Endothelial cell (in vitro differentiated cells): ENCODE data around the gene COL19A1. TPM values are rescaled to one million over a fixed set of nuclear protein-coding genes. Genes with fewer than 3 reads are reported as not detected.

ENCODE experiments used
- DNase-seq: peaks from one replicate; pipeline ENCODE4 v3.0.0; 2021; ENCODE audit warnings: low spot score
- H3K27ac Mint-ChIP-seq: one replicate; pipeline ENCODE4 v1.8.0; 2021; ENCODE audit warnings: mixed read lengths, inconsistent platforms; ENCODE audit not compliant: unreplicated experiment
- H3K27me3 Mint-ChIP-seq: one replicate; pipeline ENCODE4 v1.8.0; 2021; ENCODE audit warnings: mild to moderate bottlenecking, moderate library complexity, mixed read lengths, inconsistent platforms; ENCODE audit not compliant: unreplicated experiment
- H3K36me3 Mint-ChIP-seq: one replicate; pipeline ENCODE4 v1.8.0; 2021; ENCODE audit warnings: mild to moderate bottlenecking, low read depth, mixed read lengths, inconsistent platforms; ENCODE audit not compliant: unreplicated experiment
- H3K4me1 Mint-ChIP-seq: one replicate; pipeline ENCODE4 v1.8.0; 2021; ENCODE audit warnings: mild to moderate bottlenecking, mixed read lengths, inconsistent platforms; ENCODE audit not compliant: unreplicated experiment
- H3K4me3 Mint-ChIP-seq: one replicate; pipeline ENCODE4 v1.8.0; 2021; ENCODE audit warnings: mild to moderate bottlenecking, mixed read lengths, inconsistent platforms; ENCODE audit not compliant: unreplicated experiment
- H3K9me3 Mint-ChIP-seq: one replicate; pipeline ENCODE4 v1.8.0; 2021; ENCODE audit warnings: mixed read lengths, inconsistent platforms; ENCODE audit not compliant: unreplicated experiment
- total RNA-seq: library from RNA; stranded (reverse); fragmentation: NEBNext Ultra II Directional; extraction: Animal tissue kit (Norgen Biotek cat#: 25700); gene quantifications from one replicate; pipeline ENCODE4 v1.2.1, GENCODE V29; 2021; ENCODE audit not compliant: unreplicated experiment
- TF ChIP-seq, protein P1 (sequence below): fragments of 200-600 bp; sonication (generic); IDR thresholded peaks from one replicate; pipeline ENCODE4 v1.5.0; 2021; ENCODE audit warnings: antibody characterized with exemption; ENCODE audit not compliant: unreplicated experiment

The COL19A1 gene
- total RNA-seq, 1 donor from 2014 or later = 0.33 TPM

GRCh38 chr6:70246118-70246517 is 379.8 kb downstream of the COL19A1 start:
- Mint-ChIP-seq H3K27me3 (no peaks in the 10 kb centered on the region), H3K36me3 (no peaks in the 10 kb centered on the region), H3K4me3 (no peak overlapping the region), H3K27ac (no peak overlapping the region), H3K4me1 (peaks cover 3% of the 10 kb centered on the region), H3K9me3 (no peaks in the 10 kb centered on the region)
- DNase-seq = no peak
- TF ChIP-seq, protein P1, sequence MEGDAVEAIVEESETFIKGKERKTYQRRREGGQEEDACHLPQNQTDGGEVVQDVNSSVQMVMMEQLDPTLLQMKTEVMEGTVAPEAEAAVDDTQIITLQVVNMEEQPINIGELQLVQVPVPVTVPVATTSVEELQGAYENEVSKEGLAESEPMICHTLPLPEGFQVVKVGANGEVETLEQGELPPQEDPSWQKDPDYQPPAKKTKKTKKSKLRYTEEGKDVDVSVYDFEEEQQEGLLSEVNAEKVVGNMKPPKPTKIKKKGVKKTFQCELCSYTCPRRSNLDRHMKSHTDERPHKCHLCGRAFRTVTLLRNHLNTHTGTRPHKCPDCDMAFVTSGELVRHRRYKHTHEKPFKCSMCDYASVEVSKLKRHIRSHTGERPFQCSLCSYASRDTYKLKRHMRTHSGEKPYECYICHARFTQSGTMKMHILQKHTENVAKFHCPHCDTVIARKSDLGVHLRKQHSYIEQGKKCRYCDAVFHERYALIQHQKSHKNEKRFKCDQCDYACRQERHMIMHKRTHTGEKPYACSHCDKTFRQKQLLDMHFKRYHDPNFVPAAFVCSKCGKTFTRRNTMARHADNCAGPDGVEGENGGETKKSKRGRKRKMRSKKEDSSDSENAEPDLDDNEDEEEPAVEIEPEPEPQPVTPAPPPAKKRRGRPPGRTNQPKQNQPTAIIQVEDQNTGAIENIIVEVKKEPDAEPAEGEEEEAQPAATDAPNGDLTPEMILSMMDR = no peak

DNA sequence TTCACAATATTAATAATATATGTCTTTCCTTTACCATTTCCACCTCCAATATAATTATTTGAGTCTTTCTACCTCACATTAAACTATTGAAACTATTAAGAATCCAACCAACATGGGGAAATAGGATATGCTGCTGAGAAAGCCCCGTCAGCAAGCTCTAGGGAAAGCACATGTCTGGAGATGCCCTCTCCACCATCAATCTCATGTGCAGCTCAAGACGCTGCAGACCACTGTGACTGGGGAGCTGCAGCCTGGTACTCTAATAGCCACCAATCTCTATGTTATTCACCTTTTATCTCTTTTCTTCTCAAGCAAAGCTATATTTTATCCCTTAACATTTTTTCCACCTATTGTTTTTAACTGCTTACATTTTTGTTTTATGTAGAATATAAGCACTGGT is 386.2 kb downstream of the COL19A1 start:
- H3K27me3 Mint-ChIP-seq = no peaks in the 10 kb centered on the region
- TF ChIP-seq, protein P1 = no peak
- H3K4me1 Mint-ChIP-seq = no peaks in the 10 kb centered on the region
- H3K9me3 Mint-ChIP-seq = no peaks in the 10 kb centered on the region
- no peak for DNase-seq
- no peak overlapping the region for H3K27ac Mint-ChIP-seq
- no peaks in the 10 kb centered on the region for H3K36me3 Mint-ChIP-seq
- H3K4me3 Mint-ChIP-seq = no peak overlapping the region

- no peak overlapping the region for H3K27ac Mint-ChIP-seq
- DNase-seq = no peak
- no peaks in the 10 kb centered on the region for H3K4me1 Mint-ChIP-seq
- TF ChIP-seq, protein P1 = no peak
- no peaks in the 10 kb centered on the region for H3K36me3 Mint-ChIP-seq
- H3K27me3 Mint-ChIP-seq = no peaks in the 10 kb centered on the region
- H3K9me3 Mint-ChIP-seq = no peaks in the 10 kb centered on the region
- no peak overlapping the region for H3K4me3 Mint-ChIP-seq
Observed at GRCh38 chr6:70253923-70254322, 387.6 kb downstream of the COL19A1 start.

DNA sequence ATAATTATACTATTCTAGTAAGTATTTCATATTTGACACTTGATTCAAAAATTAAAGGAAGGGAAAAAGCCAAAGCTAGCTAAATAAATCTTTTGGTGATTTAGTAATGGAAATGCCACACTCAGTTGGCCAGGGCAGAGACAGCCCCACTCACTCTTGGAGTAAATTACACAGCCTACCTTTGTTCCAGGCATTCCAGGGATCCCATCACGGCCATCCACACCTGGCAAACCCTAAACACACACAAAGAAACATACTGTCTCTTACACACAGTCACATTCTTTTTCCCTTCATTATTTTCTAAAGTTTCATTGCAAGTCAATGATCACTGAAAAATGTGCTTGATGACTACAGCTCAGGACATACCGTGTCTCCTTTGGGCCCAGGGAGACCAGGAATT is 388.4 kb downstream of the COL19A1 start:
- no peak for DNase-seq
- no peaks in the 10 kb centered on the region for H3K4me1 Mint-ChIP-seq
- no peak overlapping the region for H3K4me3 Mint-ChIP-seq
- TF ChIP-seq, protein P1 = no peak
- H3K9me3 Mint-ChIP-seq = no peaks in the 10 kb centered on the region
- no peak overlapping the region for H3K27ac Mint-ChIP-seq
- H3K36me3 Mint-ChIP-seq = no peaks in the 10 kb centered on the region
- no peaks in the 10 kb centered on the region for H3K27me3 Mint-ChIP-seq

DNA sequence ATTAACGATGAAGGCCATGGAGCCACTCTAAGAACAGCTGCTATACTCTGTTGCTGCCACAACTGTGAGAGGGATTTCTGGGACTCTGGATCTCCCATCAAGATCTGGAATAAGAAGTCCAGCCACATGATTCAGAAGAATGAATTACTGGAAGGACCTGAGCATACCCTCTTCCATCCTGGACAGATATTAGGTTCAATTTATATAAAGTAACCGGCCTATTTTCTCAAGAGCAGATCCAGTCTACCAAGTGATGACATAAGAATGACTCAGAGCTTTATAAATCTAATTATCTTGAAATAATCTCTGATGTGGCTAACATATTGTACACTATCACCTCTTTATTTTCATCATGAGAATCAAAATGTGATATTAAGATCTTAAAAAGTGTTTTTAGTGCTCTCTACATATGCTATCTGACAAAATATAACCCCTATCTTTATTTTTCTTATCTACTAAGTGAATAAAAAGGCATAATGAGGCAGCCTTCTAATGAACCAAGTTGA is 391.5 kb downstream of the COL19A1 start:
- H3K4me3 Mint-ChIP-seq = no peak overlapping the region

More for the DNA sequence above, 391.5 kb downstream of the COL19A1 start:
- Mint-ChIP-seq H3K27ac (no peak overlapping the region), H3K9me3 (no peaks in the 10 kb centered on the region), H3K36me3 (no peaks in the 10 kb centered on the region), H3K27me3 (no peaks in the 10 kb centered on the region), H3K4me1 (no peaks in the 10 kb centered on the region)
- DNase-seq = no peak
- TF ChIP-seq, protein P1 = no peak
